KMS-11 (cell line): Measurements from ENCODE around the gene PXN.

ENCODE experiments used
- H2AFZ ChIP-seq: fragments of 200-600 bp; sonication (generic); 2 replicates; pipeline ENCODE4 v1.6.1; 2016; ENCODE audit warnings: antibody characterized with exemption, mixed run types, low read depth
- H3K27ac ChIP-seq: fragments of 200-600 bp; sonication (generic); 2 replicates; pipeline ENCODE4 v1.6.1; 2016; ENCODE audit warnings: mild to moderate bottlenecking, mixed run types
- H3K27me3 ChIP-seq: fragments of 200-600 bp; sonication (generic); 2 replicates; pipeline ENCODE4 v1.6.1; 2017; ENCODE audit warnings: mild to moderate bottlenecking, low read depth, mixed run types, moderate library complexity; ENCODE audit not compliant: insufficient read depth
- H3K36me3 ChIP-seq: fragments of 200-600 bp; sonication (generic); 2 replicates; pipeline ENCODE4 v1.6.1; 2017; ENCODE audit warnings: mild to moderate bottlenecking, mixed run types; ENCODE audit not compliant: insufficient read depth
- H3K4me1 ChIP-seq: fragments of 200-600 bp; sonication (generic); 2 replicates; pipeline ENCODE4 v1.6.1; 2016; ENCODE audit warnings: mild to moderate bottlenecking, low read depth, mixed run types; ENCODE audit not compliant: poor library complexity, severe bottlenecking
- H3K4me2 ChIP-seq: fragments of 200-600 bp; sonication (generic); 2 replicates; pipeline ENCODE4 v1.7.0; 2016; ENCODE audit warnings: mild to moderate bottlenecking, mixed run types
- H3K4me3 ChIP-seq: fragments of 200-600 bp; sonication (generic); IDR thresholded peaks from 2 replicates; pipeline ENCODE4 v1.6.1; 2017; ENCODE audit warnings: low read depth, low read length, mixed read lengths; ENCODE audit not compliant: insufficient read depth
- H3K79me2 ChIP-seq: fragments of 200-600 bp; sonication (generic); 2 replicates; pipeline ENCODE4 v1.6.1; 2016; ENCODE audit warnings: low read depth, mixed run types; ENCODE audit not compliant: insufficient read depth
- H3K9ac ChIP-seq: fragments of 200-600 bp; sonication (generic); 2 replicates; pipeline ENCODE4 v1.6.1; 2016; ENCODE audit warnings: mild to moderate bottlenecking, mixed run types
- H4K20me1 ChIP-seq: fragments of 200-600 bp; sonication (generic); 2 replicates; pipeline ENCODE4 v1.6.1; 2016; ENCODE audit warnings: mild to moderate bottlenecking, mixed run types; ENCODE audit not compliant: insufficient read depth
- CTCF ChIP-seq: fragments of 200-600 bp; sonication (generic); conservative IDR thresholded peaks from 2 replicates; pipeline ENCODE4 v1.6.1; 2017; ENCODE audit warnings: low read depth, mild to moderate bottlenecking, antibody characterized with exemption, low read length, moderate library complexity, mixed read lengths

The PXN gene

GRCh38 chr12:120229487-120230325 lies 35.8 kb downstream of the PXN start:
- Histone ChIP-seq H3K27ac (no peak overlapping the region), H3K36me3 (no peaks in the 10 kb centered on the region), H2AFZ (no peak overlapping the region), H3K4me3 (no peak overlapping the region), H3K27me3 (no peaks in the 10 kb centered on the region), H3K4me1 (peaks cover 18% of the 10 kb centered on the region), H3K79me2 (no peaks in the 10 kb centered on the region), H3K9ac (no peak overlapping the region), H4K20me1 (no peaks in the 10 kb centered on the region), H3K4me2 (no peak overlapping the region)
- no peak for TF ChIP-seq CTCF

GRCh38 chr12:120229071-120229486 lies 36.5 kb downstream of the PXN start:
- no peak overlapping the region for H3K27ac ChIP-seq

GRCh38 chr12:120228291-120229070 lies 37.0 kb downstream of the PXN start:
- peak; percentile 66 for TF ChIP-seq CTCF
- no peaks in the 10 kb centered on the region for H3K36me3 ChIP-seq
- peak overlapping the region; percentile 40; the same call in 1 of the 2 replicates for H3K4me2 ChIP-seq
- peak overlapping the region; percentile 59 for H2AFZ ChIP-seq
- H3K27ac ChIP-seq = no peak overlapping the region
- peak overlapping the region; percentile 25; the same call in 1 of the 2 replicates for H3K9ac ChIP-seq
- H3K79me2 ChIP-seq = no peaks in the 10 kb centered on the region
- no peak overlapping the region for H3K4me3 ChIP-seq
- peaks cover 18% of the 10 kb centered on the region for H3K4me1 ChIP-seq
- H3K27me3 ChIP-seq = no peaks in the 10 kb centered on the region
- H4K20me1 ChIP-seq = no peaks in the 10 kb centered on the region

More at GRCh38 chr12:120229071-120229486, 36.5 kb downstream of the PXN start:
- no peaks in the 10 kb centered on the region for H3K36me3 ChIP-seq
- H3K79me2 ChIP-seq = no peaks in the 10 kb centered on the region
- no peaks in the 10 kb centered on the region for H4K20me1 ChIP-seq
- no peak overlapping the region for H2AFZ ChIP-seq
- peak overlapping the region; percentile 40; the same call in 1 of the 2 replicates for H3K4me2 ChIP-seq
- no peak for TF ChIP-seq CTCF
- H3K4me1 ChIP-seq = peaks cover 18% of the 10 kb centered on the region
- H3K4me3 ChIP-seq = no peak overlapping the region
- no peaks in the 10 kb centered on the region for H3K27me3 ChIP-seq
- H3K9ac ChIP-seq = peak overlapping the region; percentile 25; the same call in 1 of the 2 replicates

GRCh38 chr12:120228041-120228290 lies 37.6 kb downstream of the PXN start:
- H3K79me2 ChIP-seq = no peaks in the 10 kb centered on the region
- H3K4me1 ChIP-seq = peaks cover 18% of the 10 kb centered on the region

More at GRCh38 chr12:120228041-120228290, 37.6 kb downstream of the PXN start:
- H3K27me3 ChIP-seq = no peaks in the 10 kb centered on the region
- peak overlapping the region; percentile 40; the same call in 1 of the 2 replicates for H3K4me2 ChIP-seq
- no peak for TF ChIP-seq CTCF
- H2AFZ ChIP-seq = peak overlapping the region; percentile 22; the same call in 1 of the 2 replicates
- no peak overlapping the region for H3K27ac ChIP-seq
- no peak overlapping the region for H3K4me3 ChIP-seq
- no peak overlapping the region for H3K9ac ChIP-seq
- H3K36me3 ChIP-seq = no peaks in the 10 kb centered on the region
- no peaks in the 10 kb centered on the region for H4K20me1 ChIP-seq
